ENCODE data around the gene TCP11.
"Not testable (repeated sequence)": the region's sequence is repeated elsewhere in the genome, so short reads cannot be mapped to it uniquely, and the experiment has no call there.

The TCP11 gene

DNA sequence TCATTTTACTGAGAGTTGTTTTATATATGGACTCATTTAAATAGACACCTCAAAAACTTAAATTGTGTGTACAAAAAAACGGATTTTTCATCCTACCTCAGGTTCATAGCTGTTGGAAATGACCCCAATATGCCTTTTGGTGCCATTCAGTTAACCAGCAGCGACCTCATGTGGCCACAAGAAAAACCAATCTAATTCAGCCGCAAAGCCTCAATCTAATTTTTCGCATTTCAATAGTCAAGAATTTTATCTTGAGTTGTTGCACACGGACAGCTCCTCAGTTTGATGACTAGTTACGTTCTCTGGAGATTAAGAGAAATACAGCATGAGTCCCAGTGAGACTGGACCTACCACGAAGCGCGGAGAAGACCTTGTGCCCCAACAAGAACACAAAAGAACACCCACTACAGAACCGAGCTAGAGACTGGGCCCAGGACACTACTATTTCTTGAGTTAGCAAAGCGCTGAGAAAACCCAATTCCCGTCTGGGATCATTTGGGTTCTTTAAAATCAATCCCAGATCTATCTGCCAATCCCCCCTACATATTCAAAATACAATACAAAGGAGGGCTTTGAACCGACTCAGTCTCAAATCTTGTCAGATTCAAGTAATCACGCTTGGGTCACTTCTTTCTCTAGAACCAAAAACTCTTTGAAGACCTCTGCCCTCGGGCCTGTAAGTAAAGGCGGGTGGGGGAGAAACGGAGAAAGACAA, 1.1 kb downstream of the TCP11 start:
- no peak overlapping the region for H3K4me3 ChIP-seq (ENCODE audit: low read depth, low read length)
- peak; percentile 85 for DNase-seq (ENCODE audit: low read depth)
- peak; percentile 80 for TF ChIP-seq CTCF (IDR thresholded peaks at IDR 0.05; ENCODE audit: low read depth, low read length)
- no peak for TF ChIP-seq MAX (IDR thresholded peaks at IDR 0.05; ENCODE audit: low read depth, low read length)
- TF ChIP-seq MYC (IDR thresholded peaks at IDR 0.05; ENCODE audit: low read depth, low read length), result peak; percentile 34; the same call in 1 of the 2 replicates
- TF ChIP-seq POLR2A (IDR thresholded peaks at IDR 0.05; ENCODE audit: extremely low read depth, insufficient read length), result no peak

GRCh38 chr6:35139470-35139869, 1.7 kb downstream of the TCP11 start:
- no peak for TF ChIP-seq CTCF (IDR thresholded peaks at IDR 0.05; ENCODE audit: low read depth, low read length)
- no peak for TF ChIP-seq MAX (IDR thresholded peaks at IDR 0.05; ENCODE audit: low read depth, low read length)
- TF ChIP-seq MYC (IDR thresholded peaks at IDR 0.05; ENCODE audit: low read depth, low read length), result no peak
- no peak for TF ChIP-seq POLR2A (IDR thresholded peaks at IDR 0.05; ENCODE audit: extremely low read depth, insufficient read length)
- DNase-seq (ENCODE audit: low read depth), result no peak
- H3K4me3 ChIP-seq (ENCODE audit: low read depth, low read length), result no peak overlapping the region

GRCh38 chr6:35138191-35138590, 2.9 kb downstream of the TCP11 start:
- not testable (repeated sequence) for H3K4me3 ChIP-seq (ENCODE audit: low read depth, low read length); DNase-seq (ENCODE audit: low read depth)

DNA sequence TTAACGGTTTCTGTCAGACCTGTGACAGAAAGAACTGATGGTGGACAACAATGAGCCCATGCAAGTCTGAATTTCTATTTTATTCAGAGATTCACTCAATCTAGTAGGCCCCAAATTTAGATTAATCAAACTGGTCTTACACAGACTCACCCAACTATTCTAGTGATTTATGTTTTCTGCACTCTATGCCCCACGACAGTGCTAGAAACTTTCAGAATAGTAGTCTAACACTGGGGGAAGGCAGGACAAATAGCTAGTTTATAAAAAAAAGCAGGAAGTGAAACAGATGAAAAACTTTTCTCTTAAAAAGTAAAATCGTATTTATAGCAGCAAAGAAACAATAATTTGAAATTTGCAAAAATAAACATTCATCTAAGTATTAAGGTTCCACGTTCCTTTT, 5.0 kb downstream of the TCP11 start:
- TF ChIP-seq MAX (IDR thresholded peaks at IDR 0.05; ENCODE audit: low read depth, low read length) (no peak), CTCF (IDR thresholded peaks at IDR 0.05; ENCODE audit: low read depth, low read length) (no peak), MYC (IDR thresholded peaks at IDR 0.05; ENCODE audit: low read depth, low read length) (no peak), POLR2A (IDR thresholded peaks at IDR 0.05; ENCODE audit: extremely low read depth, insufficient read length) (no peak)
- no peak overlapping the region for H3K4me3 ChIP-seq (ENCODE audit: low read depth, low read length)
- DNase-seq (ENCODE audit: low read depth), result no peak

- H3K4me3 ChIP-seq (ENCODE audit: low read depth, low read length), result no peak overlapping the region
- TF ChIP-seq POLR2A (IDR thresholded peaks at IDR 0.05; ENCODE audit: extremely low read depth, insufficient read length), result no peak
- TF ChIP-seq MAX (IDR thresholded peaks at IDR 0.05; ENCODE audit: low read depth, low read length), result no peak
- no peak for TF ChIP-seq CTCF (IDR thresholded peaks at IDR 0.05; ENCODE audit: low read depth, low read length)
- TF ChIP-seq MYC (IDR thresholded peaks at IDR 0.05; ENCODE audit: low read depth, low read length), result no peak
- no peak for DNase-seq (ENCODE audit: low read depth)
Measured at GRCh38 chr6:35128496-35128895, 12.6 kb downstream of the TCP11 start.

DNA sequence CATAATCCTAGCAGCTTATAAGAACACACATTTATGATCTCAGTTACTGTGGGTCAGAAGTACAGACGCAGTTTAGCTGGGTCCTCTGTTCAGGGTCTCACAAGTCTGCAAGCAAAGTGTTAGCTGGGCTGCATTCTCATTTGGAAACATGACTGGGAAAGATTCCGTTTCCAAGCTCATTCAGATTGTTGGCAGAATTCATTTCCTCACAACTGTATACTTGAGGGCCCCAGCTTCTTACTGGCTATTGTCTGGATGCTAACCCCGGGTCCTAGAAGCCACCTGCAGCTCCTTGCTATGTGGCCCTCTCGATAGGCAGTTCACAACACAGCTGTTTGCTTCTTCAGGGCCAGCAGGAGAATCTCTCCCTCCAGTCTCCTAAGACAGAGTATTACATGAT, 13.1 kb downstream of the TCP11 start:
- no peak overlapping the region for H3K4me3 ChIP-seq (ENCODE audit: low read depth, low read length)
- TF ChIP-seq CTCF (IDR thresholded peaks at IDR 0.05; ENCODE audit: low read depth, low read length), result no peak
- no peak for TF ChIP-seq POLR2A (IDR thresholded peaks at IDR 0.05; ENCODE audit: extremely low read depth, insufficient read length)
- no peak for TF ChIP-seq MYC (IDR thresholded peaks at IDR 0.05; ENCODE audit: low read depth, low read length)
- no peak for TF ChIP-seq MAX (IDR thresholded peaks at IDR 0.05; ENCODE audit: low read depth, low read length)
- DNase-seq (ENCODE audit: low read depth), result no peak
